NCI-H2081 (cell line): ENCODE data around the gene RAB25.

Experiments used
- DNase-seq, 2 experiments: peaks; one replicate each; lab custom pipeline; 2025; lab: John Stamatoyannopoulos, UW

The RAB25 gene

GRCh38 chr1:156117414-156118176, 56.6 kb downstream of the RAB25 start:
- no peak for DNase-seq

GRCh38 chr1:156118177-156118868, 57.4 kb downstream of the RAB25 start:
- no peak for DNase-seq

- DNase-seq, result no peak
These were observed 58.7 kb downstream of the RAB25 start for GRCh38 chr1:156119503-156120209.
